ENCODE measurements around the gene MN1. TPM values are rescaled to one million over a fixed set of nuclear protein-coding genes. Genes with fewer than 3 reads are reported as not detected.

Gene MN1
- total RNA-seq, 1 experiment from 2014 or later, result 8.2 TPM

GRCh38 chr22:27823221-27823620, 21.7 kb upstream of the MN1 start:
- no peak overlapping the region for H3K4me3 ChIP-seq
- H3F3A ChIP-seq (ENCODE audit: insufficient read depth, low read depth), result no peaks in the 10 kb centered on the region
- no peaks in the 10 kb centered on the region for H4K20me1 ChIP-seq (ENCODE audit: insufficient read depth)
- no peak overlapping the region for H3K27ac ChIP-seq
- H3K9me3 ChIP-seq (ENCODE audit: insufficient read depth, low read depth), result no peaks in the 10 kb centered on the region
- ChIA-PET POLR2A (ENCODE audit: unreplicated experiment) (no interaction called here), CTCF (no interaction called here)
- no peak overlapping the region for H2AFZ ChIP-seq
- BruUV-seq (replicated peaks), result no TSS peak
- H3K9me2 ChIP-seq (ENCODE audit: insufficient read depth), result no peaks in the 10 kb centered on the region
- H3K36me3 ChIP-seq (ENCODE audit: low read depth), result no peaks in the 10 kb centered on the region
- H3K27me3 ChIP-seq (ENCODE audit: insufficient read depth, low read depth), result no peaks in the 10 kb centered on the region
- H3K4me2 ChIP-seq, result no peak overlapping the region
- no peaks in the 10 kb centered on the region for H3K4me1 ChIP-seq (replicated peaks; ENCODE audit: insufficient read depth)
- no peak for DNase-seq
- intact Hi-C loops (cut with micrococcal nuclease; ENCODE audit: unreplicated experiment), result no loop called here
- no peaks in the 10 kb centered on the region for H3K79me2 ChIP-seq (ENCODE audit: low read depth)
- TF ChIP-seq CTCF (conservative IDR thresholded peaks at IDR 0.05) (no peak), EZH2 (IDR thresholded peaks at IDR 0.05; ENCODE audit: low read depth) (no peak)

GRCh38 chr22:27820896-27821866, 19.6 kb upstream of the MN1 start:
- intact Hi-C loops (cut with micrococcal nuclease; ENCODE audit: unreplicated experiment), result no loop called here
- H3K4me2 ChIP-seq, result no peak overlapping the region
- H3K27me3 ChIP-seq (ENCODE audit: insufficient read depth, low read depth), result no peaks in the 10 kb centered on the region
- no peak overlapping the region for H2AFZ ChIP-seq
- no peaks in the 10 kb centered on the region for H3K79me2 ChIP-seq (ENCODE audit: low read depth)
- TF ChIP-seq EZH2 (IDR thresholded peaks at IDR 0.05; ENCODE audit: low read depth) (no peak), CTCF (conservative IDR thresholded peaks at IDR 0.05) (no peak)
- H3K36me3 ChIP-seq (ENCODE audit: low read depth), result no peaks in the 10 kb centered on the region
- no peaks in the 10 kb centered on the region for H3K4me1 ChIP-seq (replicated peaks; ENCODE audit: insufficient read depth)
- BruUV-seq (replicated peaks), result no TSS peak
- ChIA-PET CTCF (no interaction called here), POLR2A (ENCODE audit: unreplicated experiment) (no interaction called here)
- H3K9me2 ChIP-seq (ENCODE audit: insufficient read depth), result no peaks in the 10 kb centered on the region
- DNase-seq, result no peak
- no peaks in the 10 kb centered on the region for H3K9me3 ChIP-seq (ENCODE audit: insufficient read depth, low read depth)
- H3K4me3 ChIP-seq, result no peak overlapping the region
- no peaks in the 10 kb centered on the region for H4K20me1 ChIP-seq (ENCODE audit: insufficient read depth)
- no peaks in the 10 kb centered on the region for H3F3A ChIP-seq (ENCODE audit: insufficient read depth, low read depth)
- H3K27ac ChIP-seq, result no peak overlapping the region

- intact Hi-C loops (cut with micrococcal nuclease; ENCODE audit: unreplicated experiment), result no loop called here
These were observed 15.0 kb upstream of the MN1 start for GRCh38 chr22:27816552-27816951.

More at GRCh38 chr22:27816552-27816951, 15.0 kb upstream of the MN1 start:
- Histone ChIP-seq H3K36me3 (ENCODE audit: low read depth) (no peaks in the 10 kb centered on the region), H3K79me2 (ENCODE audit: low read depth) (no peaks in the 10 kb centered on the region), H3K9me2 (ENCODE audit: insufficient read depth) (no peaks in the 10 kb centered on the region), H3F3A (ENCODE audit: insufficient read depth, low read depth) (no peaks in the 10 kb centered on the region; the same call in 1 of the 2 replicates), H3K27ac (no peak overlapping the region), H3K4me2 (no peak overlapping the region), H3K4me3 (no peak overlapping the region), H3K4me1 (replicated peaks; ENCODE audit: insufficient read depth) (no peaks in the 10 kb centered on the region), H4K20me1 (ENCODE audit: insufficient read depth) (no peaks in the 10 kb centered on the region), H3K9me3 (ENCODE audit: insufficient read depth, low read depth) (no peaks in the 10 kb centered on the region), H3K27me3 (ENCODE audit: insufficient read depth, low read depth) (no peaks in the 10 kb centered on the region), H2AFZ (no peak overlapping the region)
- ChIA-PET CTCF (no interaction called here), POLR2A (ENCODE audit: unreplicated experiment) (no interaction called here)
- no TSS peak for BruUV-seq (replicated peaks)
- no peak for DNase-seq
- TF ChIP-seq CTCF (conservative IDR thresholded peaks at IDR 0.05), result no peak
- no peak for TF ChIP-seq EZH2 (IDR thresholded peaks at IDR 0.05; ENCODE audit: low read depth)

Measured in PC-9 (cell line).